ENCODE data around the gene CDCA4. TPM values are rescaled to one million over a fixed set of nuclear protein-coding genes. Genes with fewer than 3 reads are reported as not detected.

Gene CDCA4
- total RNA-seq, 1 experiment from 2014 or later: 57.7 TPM

GRCh38 chr14:104976198-104977007, 44.5 kb downstream of the CDCA4 start:
- Histone ChIP-seq H4K8ac (replicated peaks; ENCODE audit: insufficient read length, low read depth, low read length) (no peak overlapping the region), H4K91ac (ENCODE audit: insufficient read length, low read depth, low read length) (no peak overlapping the region), H3K27me3 (ENCODE audit: insufficient read depth, low read length) (peaks cover 14% of the 10 kb centered on the region; the same call in 1 of the 2 replicates), H3K9ac (ENCODE audit: extremely low read depth, insufficient read length, low read length) (no peak overlapping the region), H3K27ac (ENCODE audit: insufficient read length, low read depth, low read length) (no peak overlapping the region), H3K9me3 (ENCODE audit: control insufficient read depth, low read depth, low read length) (no peaks in the 10 kb centered on the region), H3K56ac (ENCODE audit: insufficient read length, low read depth, low read length) (no peak overlapping the region), H2AFZ (ENCODE audit: low read length) (no peak overlapping the region), H2AK5ac (ENCODE audit: insufficient read length, low read length) (no peak overlapping the region), H3K23ac (ENCODE audit: insufficient read length, low read depth, low read length) (no peak overlapping the region), H2BK5ac (ENCODE audit: insufficient read length, low read length) (no peak overlapping the region), H3K79me2 (ENCODE audit: insufficient read depth, low read length) (no peaks in the 10 kb centered on the region), H4K20me1 (ENCODE audit: control insufficient read depth, insufficient read depth, insufficient read length) (peaks cover 7% of the 10 kb centered on the region), H2BK12ac (ENCODE audit: insufficient read length, low read depth, low read length) (no peak overlapping the region), H3K79me1 (ENCODE audit: insufficient read depth, low read depth, low read length, poor library complexity, severe bottlenecking) (no peaks in the 10 kb centered on the region), H3K14ac (ENCODE audit: insufficient read depth, low read length) (no peak overlapping the region), H3K18ac (ENCODE audit: insufficient read length, low read depth, low read length) (no peak overlapping the region), H3K4me1 (ENCODE audit: insufficient read depth, low read length) (no peaks in the 10 kb centered on the region), H2BK120ac (ENCODE audit: low read depth, low read length, poor library complexity, severe bottlenecking) (no peak overlapping the region), H3K23me2 (ENCODE audit: insufficient read length, low read depth, low read length, poor library complexity, severe bottlenecking) (no peaks in the 10 kb centered on the region), H2BK15ac (ENCODE audit: low read depth, low read length) (no peak overlapping the region), H3T11ph (ENCODE audit: low read length) (no peak overlapping the region), H4K5ac (ENCODE audit: insufficient read length, low read depth, low read length) (no peak overlapping the region), H2BK20ac (ENCODE audit: low read depth, low read length, poor library complexity, severe bottlenecking) (no peak overlapping the region), H3K4me2 (ENCODE audit: insufficient read depth, insufficient read length, low read length) (no peak overlapping the region), H3K4ac (ENCODE audit: low read depth, low read length) (no peak overlapping the region)
- Mint-ChIP-seq H3K27ac (no peak overlapping the region), H3K4me3 (peak overlapping the region in 1 of 2 experiments; percentile 59; a peak in 2 of 5 replicates), H3K4me1 (peaks cover 11 to 24% of the 10 kb centered on the region in 2 experiments), H3K36me3 (ENCODE audit: insufficient read depth in 1 of 3, low read depth in 3 of 3) (no peaks in the 10 kb centered on the region), H3K9me3 (no peaks in the 10 kb centered on the region; a peak in 1 of 5 replicates), H3K27me3 (ENCODE audit: low read depth) (peaks cover 53% of the 10 kb centered on the region)
- TF ChIP-seq, protein P1, sequence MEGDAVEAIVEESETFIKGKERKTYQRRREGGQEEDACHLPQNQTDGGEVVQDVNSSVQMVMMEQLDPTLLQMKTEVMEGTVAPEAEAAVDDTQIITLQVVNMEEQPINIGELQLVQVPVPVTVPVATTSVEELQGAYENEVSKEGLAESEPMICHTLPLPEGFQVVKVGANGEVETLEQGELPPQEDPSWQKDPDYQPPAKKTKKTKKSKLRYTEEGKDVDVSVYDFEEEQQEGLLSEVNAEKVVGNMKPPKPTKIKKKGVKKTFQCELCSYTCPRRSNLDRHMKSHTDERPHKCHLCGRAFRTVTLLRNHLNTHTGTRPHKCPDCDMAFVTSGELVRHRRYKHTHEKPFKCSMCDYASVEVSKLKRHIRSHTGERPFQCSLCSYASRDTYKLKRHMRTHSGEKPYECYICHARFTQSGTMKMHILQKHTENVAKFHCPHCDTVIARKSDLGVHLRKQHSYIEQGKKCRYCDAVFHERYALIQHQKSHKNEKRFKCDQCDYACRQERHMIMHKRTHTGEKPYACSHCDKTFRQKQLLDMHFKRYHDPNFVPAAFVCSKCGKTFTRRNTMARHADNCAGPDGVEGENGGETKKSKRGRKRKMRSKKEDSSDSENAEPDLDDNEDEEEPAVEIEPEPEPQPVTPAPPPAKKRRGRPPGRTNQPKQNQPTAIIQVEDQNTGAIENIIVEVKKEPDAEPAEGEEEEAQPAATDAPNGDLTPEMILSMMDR (conservative IDR thresholded peaks at IDR 0.05): peak; percentile 91
- DNase-seq: peak; percentile 70
- WGBS (ENCODE audit: extremely low coverage, insufficient read length, low lambda C conversion rate): no CpG with 5 or more reads among the region's 21 CpGs
